IPS-NIHi11 (cell line): Measurements from ENCODE around the gene PDE4D.
A peak's percentile ranks its signal among the peaks of the same experiment; 100 is the strongest.

ENCODE experiments used
- DNase-seq: peaks from one replicate; pipeline ENCODE4 v3.0.0; 2012; ENCODE audit warnings: mixed read lengths, low spot score

Gene PDE4D

GRCh38 chr5:59366784-59367183, 526.7 kb downstream of the PDE4D start:
- no peak for DNase-seq

GRCh38 chr5:59362438-59362837, 531.1 kb downstream of the PDE4D start:
- DNase-seq, result no peak

GRCh38 chr5:59361454-59361853, 532.1 kb downstream of the PDE4D start:
- DNase-seq, result no peak

DNA sequence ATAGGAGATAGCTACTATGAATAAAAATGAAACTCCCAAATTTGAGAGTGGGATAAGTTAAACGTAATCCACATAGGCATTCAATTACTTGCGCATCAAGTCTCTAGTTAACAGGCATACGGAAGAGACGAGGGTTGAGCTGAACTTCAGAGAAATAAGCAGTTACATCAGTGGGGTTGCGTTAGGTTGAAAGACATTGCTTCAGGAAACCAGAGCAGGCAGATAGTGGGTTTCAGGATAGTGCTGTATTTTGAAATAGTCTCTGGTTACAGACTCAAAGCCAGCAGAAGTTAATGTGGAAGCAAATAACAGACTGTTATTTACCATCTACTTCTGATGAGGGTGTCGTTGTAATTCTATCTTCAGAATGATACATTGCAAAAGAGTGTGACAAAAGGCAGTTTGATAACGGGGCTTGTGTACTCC, 533.4 kb downstream of the PDE4D start:
- DNase-seq, result no peak

DNA sequence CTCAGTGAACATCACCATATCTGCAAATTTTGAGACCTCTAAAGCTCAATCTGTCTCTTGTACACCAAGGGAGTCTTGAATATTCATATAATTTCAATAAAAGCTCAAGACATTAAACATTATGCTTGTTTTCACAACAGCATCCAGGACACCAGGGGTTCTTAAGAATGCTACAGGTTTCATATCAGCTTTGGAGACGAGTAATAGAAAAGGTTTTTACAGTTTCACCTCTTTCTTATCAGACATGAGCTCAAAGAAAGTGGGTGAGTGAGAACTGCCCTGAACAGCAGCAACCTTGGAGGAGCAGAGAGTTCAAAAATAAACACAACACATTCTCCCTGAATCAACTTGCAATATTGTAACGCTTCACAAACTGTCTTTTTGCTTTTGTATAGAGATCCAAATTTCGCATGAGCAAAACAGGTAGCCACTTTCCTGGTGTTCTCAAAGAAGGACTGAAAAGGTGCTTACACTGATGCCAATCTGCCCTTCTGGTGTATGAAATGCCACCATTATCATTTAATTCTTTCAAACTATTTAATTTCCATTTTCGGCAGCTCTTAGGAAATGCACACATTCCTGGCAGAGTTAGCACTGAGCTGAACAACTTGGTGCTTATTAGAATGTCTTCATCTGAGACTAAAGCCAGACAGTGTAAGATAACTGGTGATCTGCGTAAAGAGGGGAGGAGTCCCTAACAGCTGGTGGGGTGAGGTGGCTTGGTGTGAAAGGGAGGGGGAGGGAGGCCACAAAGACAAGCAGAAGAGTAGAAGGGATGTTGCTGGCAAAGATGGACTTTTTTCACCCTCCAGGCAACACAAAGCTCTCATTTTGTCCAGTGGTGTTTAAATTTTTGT, 535.3 kb downstream of the PDE4D start:
- DNase-seq, result peak; percentile 22

DNA sequence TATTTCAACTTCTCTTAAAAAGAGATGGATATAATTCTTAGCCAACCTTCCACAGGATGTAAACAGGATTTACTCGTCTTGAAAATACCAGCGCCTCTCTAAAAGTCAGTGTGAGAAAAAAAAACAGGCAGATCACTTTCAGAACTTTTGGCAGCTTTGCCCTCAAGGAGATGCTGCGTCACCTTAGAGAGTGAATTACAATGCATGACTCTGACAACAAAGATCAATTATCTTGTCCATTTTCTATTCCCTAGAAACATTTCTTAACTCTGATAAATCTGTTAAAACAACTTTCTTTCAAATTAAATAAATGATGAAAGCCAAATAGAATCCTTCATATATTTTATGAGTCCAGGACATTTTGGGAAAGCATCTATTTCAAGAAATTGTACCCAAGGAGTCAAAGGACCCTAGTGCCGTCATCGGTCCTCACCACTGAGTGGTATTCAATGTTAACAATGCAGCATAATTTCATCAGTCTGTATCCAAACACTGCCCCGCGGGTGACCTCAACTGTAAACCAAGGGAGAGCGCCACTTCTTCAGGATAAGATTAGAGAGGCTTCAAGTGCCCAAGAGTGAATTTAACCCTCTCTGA, 536.0 kb downstream of the PDE4D start:
- no peak for DNase-seq

- DNase-seq, result peak; percentile 36
Measured at GRCh38 chr5:59356813-59357380, 536.6 kb downstream of the PDE4D start.

DNA sequence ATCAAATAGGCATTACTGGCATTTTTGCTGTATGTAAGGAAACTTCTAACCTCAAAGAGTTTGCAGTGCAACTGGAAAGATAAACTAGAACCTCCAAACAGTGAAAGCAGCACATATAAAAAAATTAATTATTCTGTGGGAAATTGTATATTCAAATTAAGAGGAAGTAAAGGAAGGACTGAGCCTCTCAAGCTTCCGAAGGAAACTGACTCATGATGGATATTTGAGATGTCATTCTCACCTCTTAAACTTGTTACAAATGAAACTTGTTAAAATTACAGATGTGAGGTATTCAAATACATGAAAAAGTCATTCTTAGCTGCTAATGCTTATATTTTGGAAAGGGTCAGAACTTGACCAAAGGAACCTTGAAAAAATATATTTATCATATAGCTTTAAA, 538.7 kb downstream of the PDE4D start:
- DNase-seq, result no peak

DNA sequence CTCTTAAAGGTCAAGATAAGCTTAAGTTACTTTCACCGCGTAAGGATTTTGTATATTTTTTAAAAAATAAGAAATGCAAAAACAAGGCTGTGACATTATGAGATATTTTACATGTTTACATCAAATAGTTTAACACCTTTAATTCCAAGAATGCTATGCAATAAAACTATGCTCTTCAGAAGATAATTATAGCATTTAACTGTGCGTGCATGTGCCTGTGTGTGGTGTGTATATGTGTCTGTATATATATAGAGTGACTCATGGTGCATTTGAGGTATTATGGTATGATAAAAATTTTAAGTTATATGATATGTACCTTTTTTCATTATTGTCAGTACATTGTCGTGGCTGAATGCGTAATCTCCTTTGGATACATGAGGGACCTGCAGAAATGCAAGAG, 539.3 kb downstream of the PDE4D start:
- DNase-seq, result no peak

DNA sequence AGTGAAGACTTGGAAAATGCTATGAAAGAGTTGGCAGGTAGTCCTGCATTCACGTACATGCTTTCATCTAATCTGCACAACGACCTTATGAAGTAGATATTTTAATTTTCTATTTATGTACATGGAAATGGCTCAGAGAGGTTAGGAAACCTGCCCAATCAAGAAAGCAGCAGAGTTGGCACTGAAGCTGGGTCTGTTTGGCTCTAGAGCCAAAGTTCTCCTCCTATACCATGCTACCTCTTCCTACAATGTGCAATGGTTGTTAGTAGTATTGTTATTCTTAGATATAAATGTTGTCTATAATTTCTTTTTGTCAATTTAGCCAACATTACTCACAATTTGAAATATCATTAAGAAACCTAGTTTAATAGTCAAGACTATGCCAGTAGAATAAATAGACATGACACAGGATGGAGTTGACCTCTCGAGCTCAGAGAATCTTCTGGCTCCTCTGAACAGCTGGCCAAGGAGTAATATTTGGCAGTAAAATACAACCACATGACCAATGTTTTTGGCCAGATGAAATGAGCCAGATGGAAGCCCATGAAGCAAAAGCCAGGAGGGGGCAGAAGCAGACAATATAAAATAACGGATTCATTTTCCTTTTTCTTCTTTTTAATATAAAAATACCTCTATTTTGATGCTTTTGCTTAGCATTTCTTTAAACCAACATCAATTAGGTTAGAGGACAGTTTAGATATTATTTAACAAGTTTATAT, 542.3 kb downstream of the PDE4D start:
- no peak for DNase-seq

GRCh38 chr5:59348189-59348588, 545.3 kb downstream of the PDE4D start:
- no peak for DNase-seq

GRCh38 chr5:59346982-59347381, 546.5 kb downstream of the PDE4D start:
- DNase-seq, result no peak

- DNase-seq, result no peak
Measured at GRCh38 chr5:59346514-59346913, 547.0 kb downstream of the PDE4D start.

DNA sequence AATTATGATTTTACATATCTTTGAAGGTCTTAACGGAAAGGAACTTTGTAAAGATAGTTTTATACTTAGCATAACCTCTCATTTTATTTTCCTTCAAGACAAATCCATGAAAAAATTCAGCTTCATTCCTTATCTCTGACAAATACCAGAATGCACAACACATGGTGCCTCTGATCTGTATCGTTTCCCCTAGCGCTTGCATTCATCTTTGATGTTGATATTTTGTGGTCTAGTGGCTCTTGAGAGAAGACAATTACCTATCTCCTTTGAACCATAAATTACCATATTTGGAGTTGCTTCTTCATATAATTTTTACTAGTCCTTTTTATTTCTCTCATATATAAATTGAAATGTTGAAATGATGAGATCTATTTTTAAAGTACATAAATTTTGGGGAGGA, 551.3 kb downstream of the PDE4D start:
- DNase-seq, result no peak

DNA sequence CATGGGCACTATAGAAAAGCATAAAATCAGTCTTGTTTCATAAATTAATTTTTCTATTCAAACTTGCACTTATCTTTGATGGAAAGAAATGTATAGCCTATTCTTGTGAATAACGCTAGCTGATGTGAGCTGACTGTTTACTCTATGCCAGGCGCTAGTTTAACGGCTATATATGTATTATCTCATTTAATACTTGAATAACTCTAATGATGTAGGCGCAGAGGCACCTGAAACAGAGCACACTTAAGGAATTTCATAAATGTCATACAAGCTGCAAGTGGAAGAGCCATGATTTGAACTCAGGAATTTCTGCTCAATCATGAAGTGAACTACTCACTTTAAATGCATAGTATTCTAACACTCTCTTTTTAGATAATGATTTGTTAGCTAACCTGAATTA, 551.8 kb downstream of the PDE4D start:
- no peak for DNase-seq

DNA sequence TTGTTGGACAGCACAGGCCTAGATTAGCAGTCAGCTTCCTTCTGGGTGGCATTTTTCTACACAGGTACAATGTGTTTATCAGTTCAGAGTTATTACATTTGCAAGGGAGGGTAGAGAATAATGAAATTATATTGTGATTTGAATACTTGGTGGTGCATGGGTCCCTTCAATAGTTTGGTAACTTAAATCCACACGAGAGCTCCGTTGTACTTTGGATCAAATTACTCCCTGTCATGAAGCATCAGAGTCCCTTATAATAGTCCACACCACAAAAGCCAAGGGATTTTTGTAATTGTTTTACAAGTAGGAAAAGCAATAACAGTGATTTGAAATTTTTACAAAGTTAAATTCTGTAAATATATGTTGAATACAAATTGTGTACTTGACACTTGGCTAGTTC, 552.4 kb downstream of the PDE4D start:
- no peak for DNase-seq

GRCh38 chr5:59340637-59341036, 552.9 kb downstream of the PDE4D start:
- DNase-seq, result no peak

DNA sequence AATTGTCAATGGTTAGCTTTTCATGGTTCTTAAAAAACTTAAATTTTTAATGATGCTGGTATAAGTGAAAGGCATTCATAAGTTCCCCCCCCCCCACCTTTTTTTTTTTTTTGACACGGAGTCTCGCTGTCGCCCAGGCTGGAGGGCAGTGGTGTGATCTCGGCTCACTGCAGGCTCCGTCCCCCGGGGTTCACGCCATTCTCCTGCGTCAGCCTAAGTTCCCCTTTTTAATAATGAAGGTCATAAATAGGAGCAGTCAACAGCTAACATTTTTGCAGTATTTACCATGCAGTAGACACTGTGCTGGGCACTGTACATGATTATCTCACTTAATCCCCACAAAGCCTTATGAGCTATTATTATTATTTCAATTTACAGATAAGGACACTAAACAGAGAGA, 556.3 kb downstream of the PDE4D start:
- no peak for DNase-seq

DNA sequence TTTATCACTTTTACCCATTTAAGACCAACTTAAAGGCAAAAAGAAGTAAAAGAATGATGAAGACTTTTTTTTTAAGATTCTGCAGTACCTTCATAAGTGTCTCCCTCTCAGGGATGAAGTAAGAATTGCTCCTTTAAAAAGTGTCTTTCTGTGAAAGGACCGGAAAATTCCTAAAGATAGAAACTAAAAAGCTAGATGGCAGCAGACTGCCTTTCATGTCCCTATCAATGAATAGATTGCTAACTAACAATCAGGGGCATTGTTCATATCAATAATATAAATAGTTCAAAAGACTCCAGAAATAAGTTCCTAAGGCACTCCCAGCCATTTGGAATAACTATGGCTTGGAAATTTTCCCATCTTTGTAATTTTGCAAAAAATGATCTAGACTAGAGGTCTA, 558.0 kb downstream of the PDE4D start:
- no peak for DNase-seq

DNA sequence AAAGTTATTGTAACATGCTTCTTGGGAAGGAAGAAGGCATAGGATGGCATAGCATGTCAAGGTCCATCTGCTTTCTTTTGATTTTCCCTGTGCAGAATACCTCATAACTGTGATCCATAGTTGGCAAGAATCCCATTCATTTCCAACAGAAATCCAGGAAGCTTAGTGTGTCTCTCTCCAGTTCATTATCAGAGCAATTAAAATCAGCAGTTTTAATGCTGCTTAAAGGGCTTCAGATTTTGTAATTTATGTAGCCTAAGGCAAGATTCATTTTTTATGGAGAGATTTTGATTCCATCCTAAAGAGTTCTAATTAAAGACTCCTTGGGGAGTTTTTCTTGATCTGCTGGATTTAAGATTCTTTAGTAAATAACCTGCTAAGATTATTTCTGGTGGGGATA, 560.1 kb downstream of the PDE4D start:
- DNase-seq, result no peak

DNA sequence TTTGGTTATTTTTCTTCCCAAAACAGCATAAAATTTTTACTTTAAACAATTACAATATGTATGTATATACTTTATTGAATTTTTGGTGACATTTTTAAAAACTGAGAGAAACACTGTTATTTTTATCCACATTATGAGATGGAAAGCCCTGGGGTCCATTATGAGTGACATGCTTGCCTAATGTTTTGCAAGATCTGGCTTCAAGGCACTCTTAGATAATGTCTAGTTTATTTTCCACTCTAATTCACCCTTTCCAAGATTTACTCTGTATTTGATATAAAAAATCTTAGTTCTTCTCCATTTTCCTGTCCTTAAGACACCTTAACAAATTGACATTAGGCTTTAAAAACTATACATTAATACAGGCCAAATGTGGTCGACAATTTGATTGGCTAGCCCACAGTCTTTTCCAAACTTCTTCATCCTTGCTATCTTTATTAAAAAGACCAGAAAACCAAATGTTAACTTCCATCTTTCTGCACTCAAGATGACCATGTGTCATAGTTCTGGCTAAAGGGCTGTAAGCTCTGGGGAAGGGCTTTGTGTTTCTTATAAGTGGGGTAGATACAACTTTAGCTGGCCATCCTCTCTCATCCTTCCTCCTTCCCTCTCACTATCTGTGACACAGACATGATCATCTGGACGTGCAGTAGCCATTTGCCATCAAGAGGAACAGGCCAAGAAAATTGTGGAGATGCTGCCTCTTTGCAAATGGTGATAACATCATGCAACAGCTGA, 561.1 kb downstream of the PDE4D start:
- DNase-seq, result no peak

DNA sequence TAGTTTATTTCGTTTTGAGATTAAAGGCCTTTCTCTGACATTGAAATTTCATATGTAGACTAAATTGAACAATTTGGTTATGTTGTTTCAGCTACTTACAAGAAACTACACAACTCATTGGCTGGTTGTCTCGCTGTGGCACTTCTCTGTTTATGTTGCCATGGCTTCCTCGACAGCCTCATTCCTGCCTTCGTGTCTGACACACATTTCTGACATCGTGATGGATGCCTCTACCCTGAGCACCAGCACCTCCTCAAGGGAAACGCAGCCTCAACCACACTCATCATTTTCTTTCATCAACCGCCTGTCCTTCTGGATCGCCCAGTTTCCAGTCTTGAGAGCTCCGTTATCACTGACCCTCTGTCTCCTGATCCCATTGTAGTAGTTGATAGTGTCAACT, 562.8 kb downstream of the PDE4D start:
- DNase-seq, result no peak
